Right lobe of liver (tissue), 6 donors: ENCODE data around the gene APOB. TPM values are rescaled to one million over a fixed set of nuclear protein-coding genes. Genes with fewer than 3 reads are reported as not detected.

ENCODE experiments used
- ATAC-seq, 4 donors: fragments of 200-7000 bp; cut with Tn5 transposase; one replicate each; pipeline ENCODE4 v1.9.1; 2020; ENCODE audit warnings: mild to moderate bottlenecking in 4 of 4, moderate library complexity in 4 of 4
- DNase-seq, 3 donors: peaks; one replicate each; pipeline ENCODE4 v3.0.0-alpha.2; 2020
- H3K27ac ChIP-seq, 3 donors: fragments of 200-600 bp; one replicate each; pipeline ENCODE4 v1.8.0; 2022
- H3K27me3 ChIP-seq, 2 donors: fragments of 200-600 bp; one replicate each; pipeline ENCODE4 v1.8.0; 2022
- H3K36me3 ChIP-seq, 4 donors: fragments of 200-600 bp; sonication (generic) in 1 of 4; one replicate each; pipeline versions ENCODE4 v1.5.1 to v1.8.0; 2017 to 2022; ENCODE audit warnings: control low read depth in 1 of 4
- H3K4me1 ChIP-seq, 4 donors: fragments of 200-600 bp; sonication (generic) in 1 of 4; one replicate each; pipeline versions ENCODE4 v1.5.1 to v1.8.0; 2017 to 2022; ENCODE audit warnings: control low read depth in 1 of 4
- H3K4me3 ChIP-seq, 3 donors: fragments of 200-600 bp; one replicate each; pipeline ENCODE4 v1.8.0; 2022
- H3K9me3 ChIP-seq, 4 donors: fragments of 200-600 bp; sonication (generic) in 1 of 4; one replicate each; pipeline versions ENCODE4 v1.5.1 to v1.8.0; 2017 to 2022; ENCODE audit warnings: control low read depth in 1 of 4
- POLR2A ChIP-seq: fragments of 450-650 bp; IDR thresholded peaks from one replicate; pipeline ENCODE4 v1.6.1; 2017; ENCODE audit warnings: antibody characterized with exemption, mild to moderate bottlenecking
- WGBS: methylation state at CpG from one replicate; pipeline ENCODE4 v1.1.6; 2018; ENCODE audit warnings: low coverage, low lambda C conversion rate; ENCODE audit not compliant: insufficient coverage; ENCODE audit errors: missing lambda C conversion rate; 5-methylcytosine and 5-hydroxymethylcytosine counted together
- intact Hi-C, 2 donors: fragments of 100-400 bp; cut with DNase I; formaldehyde crosslinking; loops; one replicate each; pipeline versions ENCODE4 v1.11.2 to v1.14.1; 2022
- total RNA-seq, 6 experiments: library from RNA; depleted of rRNA in 2 of 6; stranded (reverse); fragments of >200 nt in 2 of 6; fragmentation: NEBNext Ultra II Directional in 3 of 6; extraction: Animal tissue kit (Norgen Biotek cat#: 25700) in 3 of 6; gene quantifications; one replicate each; pipeline versions ENCODE4 v1.1.0 to v1.2.4, GENCODE V29; 2016 to 2023
- TF ChIP-seq, protein P1 (sequence below), 4 donors: fragments of 200-600 bp in 3 of 4; fragments of 450-650 bp in 1 of 4; IDR thresholded peaks; one replicate each; pipeline versions ENCODE4 v1.5.1 to v1.8.0; 2016 to 2022; ENCODE audit warnings: antibody characterized with exemption in 4 of 4, mild to moderate bottlenecking in 2 of 4
- donor health status: DM: no; HTN: yes; CAD: no.
- donor health status: DM: no; HTN: no; CAD: no.
- donor health status: DM: no; HTN: no; CAD: no.
- donor health status: DM: no; HTN: yes; CAD: no.
- donor health status: DM: no; HTN: yes; CAD: no.

APOB gene
- total RNA-seq, 6 experiments from 2014 or later: 2,615 to 3,271 (median 2,774) TPM

DNA sequence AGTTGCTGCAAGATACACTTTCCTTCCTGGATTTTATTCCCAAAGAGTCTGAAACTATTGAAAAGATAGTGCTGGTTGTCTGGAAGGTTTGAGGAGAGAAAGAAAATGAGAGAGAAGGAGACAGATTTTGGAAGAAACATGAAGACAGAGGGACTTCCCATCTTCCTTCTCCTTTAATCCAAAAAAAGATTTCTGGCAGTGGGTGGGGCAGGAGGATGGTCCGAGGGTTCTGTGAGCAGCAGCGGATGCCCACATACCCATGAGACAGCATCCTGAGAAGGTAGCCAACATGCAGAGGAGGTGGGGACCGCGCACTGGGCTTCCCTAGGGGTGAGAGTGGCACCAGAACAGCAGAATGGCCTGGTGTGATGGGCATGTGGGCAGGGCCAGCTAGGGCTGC, 84.6 kb downstream of the APOB start:
- intact Hi-C loops: loop anchor here in 1 of 2 donors (5.0 kb wide), 1 partner anchor 297 kb away; no protein-coding TSS in a partner anchor
- Histone ChIP-seq H3K4me3 (no peak overlapping the region), H3K9me3 (no peaks in the 10 kb centered on the region), H3K36me3 (no peaks in the 10 kb centered on the region), H3K4me1 (peaks cover 0 to 3% (median 0%) of the 10 kb centered on the region in 4 donors), H3K27ac (no peak overlapping the region), H3K27me3 (no peaks in the 10 kb centered on the region)
- DNase-seq (no peak), ATAC-seq (no peak)
- no CpG with 5 or more reads among the region's 4 CpGs for WGBS
- TF ChIP-seq, protein P1, sequence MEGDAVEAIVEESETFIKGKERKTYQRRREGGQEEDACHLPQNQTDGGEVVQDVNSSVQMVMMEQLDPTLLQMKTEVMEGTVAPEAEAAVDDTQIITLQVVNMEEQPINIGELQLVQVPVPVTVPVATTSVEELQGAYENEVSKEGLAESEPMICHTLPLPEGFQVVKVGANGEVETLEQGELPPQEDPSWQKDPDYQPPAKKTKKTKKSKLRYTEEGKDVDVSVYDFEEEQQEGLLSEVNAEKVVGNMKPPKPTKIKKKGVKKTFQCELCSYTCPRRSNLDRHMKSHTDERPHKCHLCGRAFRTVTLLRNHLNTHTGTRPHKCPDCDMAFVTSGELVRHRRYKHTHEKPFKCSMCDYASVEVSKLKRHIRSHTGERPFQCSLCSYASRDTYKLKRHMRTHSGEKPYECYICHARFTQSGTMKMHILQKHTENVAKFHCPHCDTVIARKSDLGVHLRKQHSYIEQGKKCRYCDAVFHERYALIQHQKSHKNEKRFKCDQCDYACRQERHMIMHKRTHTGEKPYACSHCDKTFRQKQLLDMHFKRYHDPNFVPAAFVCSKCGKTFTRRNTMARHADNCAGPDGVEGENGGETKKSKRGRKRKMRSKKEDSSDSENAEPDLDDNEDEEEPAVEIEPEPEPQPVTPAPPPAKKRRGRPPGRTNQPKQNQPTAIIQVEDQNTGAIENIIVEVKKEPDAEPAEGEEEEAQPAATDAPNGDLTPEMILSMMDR (IDR thresholded peaks at IDR 0.05): no peak
- TF ChIP-seq POLR2A: no peak

- no peaks in the 10 kb centered on the region for H3K27me3 ChIP-seq
- no peak for TF ChIP-seq POLR2A
- TF ChIP-seq, protein P1 (IDR thresholded peaks at IDR 0.05): no peak
- ATAC-seq (no peak), DNase-seq (no peak)
- H3K36me3 ChIP-seq: no peaks in the 10 kb centered on the region
- H3K27ac ChIP-seq: no peak overlapping the region
- no peak overlapping the region for H3K4me3 ChIP-seq
- 71% methylated on average over 9 of the region's 21 CpGs for WGBS
- intact Hi-C loops: loop anchor here in 1 of 2 donors (5.0 kb wide), 1 partner anchor 296 kb away; no protein-coding TSS in a partner anchor
- H3K9me3 ChIP-seq: no peaks in the 10 kb centered on the region
- H3K4me1 ChIP-seq: no peaks in the 10 kb centered on the region
Observed at GRCh38 chr2:20957788-20958525, 85.9 kb downstream of the APOB start.

DNA sequence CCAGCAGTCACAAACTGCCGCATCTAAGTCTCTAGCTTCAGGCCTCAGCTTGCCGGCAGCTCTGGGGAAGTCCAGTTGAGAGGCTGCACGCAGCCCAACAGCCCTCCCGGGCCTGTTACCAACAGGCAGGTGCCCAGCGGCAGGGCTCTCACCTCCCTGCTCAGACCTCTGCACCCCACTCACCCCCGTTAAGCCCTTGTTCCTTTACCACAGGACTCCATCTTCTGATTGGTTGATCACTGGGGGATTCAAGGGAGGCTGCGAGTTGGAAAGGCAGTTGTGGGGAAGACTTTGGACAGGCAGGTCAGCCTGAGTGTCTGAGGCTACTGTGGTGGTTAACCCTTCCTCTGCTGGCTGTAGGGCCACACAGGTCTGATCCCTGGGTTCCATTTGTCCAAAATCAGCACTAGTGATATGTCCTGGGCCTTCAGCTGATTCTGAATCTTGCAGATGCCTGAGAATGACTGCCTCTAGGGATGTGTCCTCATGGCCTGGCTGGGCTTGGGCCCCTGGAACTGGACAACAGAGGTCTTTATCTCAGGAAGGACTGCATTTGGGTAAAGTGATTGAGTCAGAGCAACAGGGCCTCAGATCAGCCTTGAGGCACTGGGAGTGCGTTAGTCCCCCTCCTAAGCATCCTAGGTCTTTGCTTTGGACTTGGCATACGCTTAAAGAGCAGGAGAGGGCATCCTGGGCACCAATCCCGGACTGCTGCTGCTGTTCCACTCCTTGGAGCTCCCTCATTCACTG, 88.4 kb downstream of the APOB start:
- WGBS: 62% methylated on average over 6 of the region's 10 CpGs
- H3K36me3 ChIP-seq: no peaks in the 10 kb centered on the region
- TF ChIP-seq POLR2A: no peak
- TF ChIP-seq, protein P1 (IDR thresholded peaks at IDR 0.05): no peak

GRCh38 chr2:20953146-20953824, 90.6 kb downstream of the APOB start:
- 78% methylated on average over 7 of the region's 10 CpGs for WGBS
- TF ChIP-seq POLR2A: no peak
- TF ChIP-seq, protein P1 (IDR thresholded peaks at IDR 0.05): no peak
- H3K4me3 ChIP-seq: no peak overlapping the region
- intact Hi-C loops: no loop called here
- H3K36me3 ChIP-seq: no peaks in the 10 kb centered on the region
- no peaks in the 10 kb centered on the region for H3K4me1 ChIP-seq
- no peak overlapping the region for H3K27ac ChIP-seq
- no peaks in the 10 kb centered on the region for H3K27me3 ChIP-seq
- ATAC-seq: no peak
- no peaks in the 10 kb centered on the region for H3K9me3 ChIP-seq
- DNase-seq: no peak

More for the DNA sequence above, 88.4 kb downstream of the APOB start:
- Histone ChIP-seq H3K27me3 (no peaks in the 10 kb centered on the region), H3K4me3 (no peak overlapping the region), H3K27ac (no peak overlapping the region), H3K4me1 (no peaks in the 10 kb centered on the region), H3K9me3 (no peaks in the 10 kb centered on the region)
- DNase-seq (no peak), ATAC-seq (no peak)
- intact Hi-C loops: loop anchor here in 1 of 2 donors (5.0 kb wide), 1 partner anchor 293 kb away; no protein-coding TSS in a partner anchor

Other genes with a start within 250 kb of the APOB start
- gene LDAH, start 221.0 kb downstream of the APOB start, total RNA-seq: 10 to 100 TPM in 5 of 6 experiments, 1 to 10 TPM in 1; 9.0 to 18.7 (median 14.1) TPM
- 1 to 10 TPM in 3 of 6 experiments, under 1 TPM in 3; 0.32 to 2.4 (median 1.2) TPM for gene TDRD15, start 79.9 kb upstream of the APOB start, total RNA-seq